NCI-H2196 (cell line): Measurements from ENCODE around the gene CEMIP.
A peak's percentile ranks its signal among the peaks of the same experiment; 100 is the strongest.

Source experiments
- DNase-seq: peaks from one replicate; lab custom pipeline; 2025; ENCODE audit not compliant: unreplicated experiment; lab: John Stamatoyannopoulos, UW

CEMIP gene

DNA sequence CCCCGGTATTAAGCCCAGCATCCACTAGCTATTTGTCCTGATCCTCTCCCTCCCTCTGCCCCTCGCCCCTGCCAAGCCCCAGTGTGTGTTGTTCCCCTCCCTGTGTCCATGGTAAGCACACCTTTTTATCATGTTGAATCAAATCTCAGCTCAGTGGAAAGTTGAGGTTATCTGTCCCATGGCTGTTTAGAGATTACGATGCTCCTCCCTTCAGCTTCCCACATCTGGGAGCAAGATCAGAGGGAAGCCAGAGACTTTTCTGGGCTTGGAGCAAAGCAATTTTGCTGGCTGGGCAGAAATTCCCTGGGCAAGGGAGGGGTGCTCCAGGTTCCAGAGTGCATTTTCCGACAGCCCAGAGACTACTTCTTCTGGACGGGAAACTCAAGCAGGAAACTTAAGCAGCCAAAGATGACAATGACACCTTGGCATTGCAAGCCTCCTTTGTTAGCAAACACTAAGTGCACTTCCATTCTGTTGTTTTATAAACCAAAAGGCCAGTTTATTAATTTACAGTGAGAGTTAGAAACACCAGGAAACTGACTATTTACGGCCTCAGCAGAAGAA, 105.9 kb downstream of the CEMIP start:
- no peak for DNase-seq

DNA sequence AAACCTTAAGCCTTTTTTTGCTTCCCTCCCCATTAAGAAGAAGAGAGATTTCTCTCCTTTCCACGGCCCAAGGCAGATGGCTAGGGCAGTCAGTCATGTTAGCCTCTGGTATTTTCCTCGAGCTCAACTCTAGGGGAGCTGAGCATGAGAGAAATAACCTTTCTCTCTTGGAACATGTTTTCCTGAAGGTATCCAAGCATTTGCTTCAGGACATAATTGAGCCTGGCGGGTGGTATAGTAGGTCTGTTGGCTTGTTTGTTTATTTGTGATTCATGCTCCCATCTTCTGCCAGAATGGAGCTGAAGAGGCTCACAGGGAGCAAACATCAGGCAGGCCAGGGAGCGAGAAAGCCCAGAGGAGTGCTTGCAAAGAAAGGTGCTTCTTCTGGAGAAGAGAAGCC, 108.0 kb downstream of the CEMIP start:
- no peak for DNase-seq

DNA sequence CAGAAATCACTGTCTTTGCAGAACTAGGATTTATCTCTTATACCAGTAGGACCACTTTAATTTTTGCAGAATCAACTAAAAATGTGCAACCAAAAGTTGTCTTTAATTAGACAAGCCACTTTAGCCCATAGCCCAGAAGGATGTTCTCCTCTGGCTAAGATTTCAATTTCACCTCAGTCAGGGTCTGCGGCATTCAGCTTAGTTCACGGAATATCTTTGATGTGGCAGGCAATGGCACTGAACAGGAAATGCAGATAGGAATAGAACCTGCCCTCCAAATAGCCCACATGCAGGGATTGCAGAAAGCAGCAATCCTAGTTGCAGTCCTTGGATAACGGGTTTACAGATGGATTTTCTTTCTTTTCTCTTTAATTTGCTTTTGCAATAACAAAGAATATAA, 109.7 kb downstream of the CEMIP start:
- DNase-seq: no peak

DNA sequence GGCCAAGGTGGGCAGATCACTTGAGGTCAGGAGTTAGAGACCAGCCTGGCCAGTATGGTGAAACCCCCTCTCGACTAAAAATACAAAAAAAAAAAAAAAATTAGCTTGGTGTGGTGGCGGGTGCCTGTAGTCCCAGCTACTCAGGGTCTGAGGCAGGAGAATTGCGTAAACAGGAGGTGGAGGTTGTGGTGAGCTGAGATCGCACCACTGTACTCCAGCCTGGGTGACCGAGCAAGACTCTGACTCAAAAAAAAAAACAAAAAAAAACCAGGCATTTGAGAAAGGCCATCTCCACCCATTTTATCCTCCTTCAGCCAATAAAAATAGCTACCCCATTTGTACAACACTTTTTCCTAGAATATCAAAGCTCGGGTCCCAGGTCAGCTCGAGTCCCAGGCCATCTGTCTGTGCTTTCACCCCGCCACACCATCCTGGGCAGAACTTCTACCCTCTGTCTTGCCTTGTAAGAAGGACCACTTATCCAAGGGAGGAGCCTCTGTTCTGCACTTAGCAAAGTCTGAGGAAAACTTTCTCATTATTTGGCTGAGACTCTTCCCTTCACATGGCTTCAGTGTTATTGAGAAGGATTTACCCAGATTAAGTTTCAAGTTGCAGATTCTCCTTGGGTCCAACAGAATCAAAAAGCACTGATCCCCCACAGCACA, 111.3 kb downstream of the CEMIP start:
- DNase-seq: no peak

DNA sequence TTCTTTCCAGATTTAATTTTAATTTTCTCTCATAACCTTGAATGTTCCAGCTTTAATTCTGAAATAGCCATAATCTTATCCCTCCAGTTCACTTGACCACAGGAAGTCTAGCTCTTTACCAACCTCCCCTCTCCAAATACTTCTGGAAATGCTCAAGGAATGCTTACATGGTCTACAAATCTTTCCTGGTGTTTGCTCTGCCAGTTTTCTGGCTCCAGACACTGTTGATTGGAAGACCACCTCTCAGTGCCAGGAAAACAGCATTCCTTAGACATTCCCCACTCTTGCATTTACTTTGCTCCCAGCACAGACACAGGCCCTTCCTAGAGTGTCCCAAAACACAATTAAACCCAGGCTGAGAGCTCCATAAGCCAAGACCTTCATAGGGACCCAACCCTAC, 111.8 kb downstream of the CEMIP start:
- no peak for DNase-seq

DNA sequence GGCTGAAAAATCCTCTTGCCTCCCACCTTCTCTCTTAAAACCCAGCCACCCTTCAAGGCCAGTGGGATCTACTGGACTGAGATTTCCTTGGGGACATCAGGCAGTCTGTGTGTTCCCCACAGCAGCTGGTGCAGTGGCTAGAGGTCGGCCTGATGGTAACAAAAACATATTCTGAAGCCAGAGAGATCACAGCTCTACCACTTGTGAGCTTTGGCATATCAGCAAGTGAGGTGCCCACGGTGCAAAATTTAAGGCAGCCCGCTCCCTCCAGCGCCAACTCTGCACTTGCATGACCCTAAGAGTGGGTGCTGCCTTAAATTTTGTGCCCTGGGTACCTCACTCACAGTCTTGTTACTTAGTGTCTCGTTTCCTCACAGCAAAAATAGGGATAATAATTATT, 113.2 kb downstream of the CEMIP start:
- no peak for DNase-seq

DNA sequence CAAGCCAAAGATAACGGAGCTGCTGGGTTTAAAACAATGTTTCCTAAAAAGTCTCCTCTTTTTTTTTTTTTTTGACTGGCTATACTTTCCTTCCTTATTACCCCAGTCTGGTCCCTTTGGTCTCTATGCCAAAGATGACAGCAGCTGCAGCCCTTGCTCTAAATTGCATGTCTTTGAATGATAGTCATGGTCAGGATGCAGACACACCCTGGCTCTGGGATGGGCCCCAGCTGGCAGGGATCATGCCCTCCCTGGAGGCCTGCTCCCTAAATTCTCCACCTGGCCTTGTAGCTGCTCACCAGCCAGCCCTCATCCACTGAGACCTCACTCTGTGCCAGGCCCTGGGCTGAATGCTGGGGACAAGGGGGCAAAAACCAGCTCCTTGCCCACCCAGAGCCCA, 114.6 kb downstream of the CEMIP start:
- DNase-seq: no peak

DNA sequence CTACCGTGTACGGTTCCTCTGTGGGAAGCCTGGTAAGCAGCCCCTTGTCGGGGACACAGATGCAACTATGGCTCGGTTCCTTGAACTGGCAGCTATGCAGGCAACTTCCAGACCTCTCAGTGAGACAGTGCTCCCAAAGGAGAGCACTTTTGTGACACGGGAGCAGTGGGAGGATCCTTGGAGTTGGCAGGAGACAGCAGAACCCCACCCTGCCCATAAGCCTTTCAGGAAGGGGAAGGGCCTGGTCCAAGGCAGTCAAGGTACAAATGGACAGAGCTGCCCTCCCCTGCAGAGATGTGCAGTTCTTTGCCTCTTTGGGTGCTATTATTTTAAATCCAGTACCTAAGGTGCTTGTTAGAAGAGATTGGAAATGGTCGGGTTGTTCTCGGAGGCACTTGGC, 115.9 kb downstream of the CEMIP start:
- DNase-seq: no peak

DNA sequence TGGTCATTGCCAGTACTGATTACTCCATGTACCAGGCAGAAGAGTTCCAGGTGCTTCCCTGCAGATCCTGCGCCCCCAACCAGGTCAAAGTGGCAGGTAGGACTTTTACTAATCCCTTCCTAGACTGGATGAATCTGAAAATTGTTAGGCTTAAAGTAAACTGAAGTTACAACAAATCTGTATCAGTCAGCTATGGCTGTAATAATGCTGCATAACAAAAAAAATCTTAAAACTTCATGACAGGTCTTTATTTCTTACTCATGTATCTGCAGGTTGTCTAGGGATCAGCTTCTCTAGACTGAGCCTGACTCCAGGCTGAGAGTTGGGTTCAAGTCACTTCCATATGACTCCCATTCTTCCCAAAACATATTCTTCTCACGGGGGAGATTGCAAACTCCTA, 116.8 kb downstream of the CEMIP start:
- no peak for DNase-seq

DNA sequence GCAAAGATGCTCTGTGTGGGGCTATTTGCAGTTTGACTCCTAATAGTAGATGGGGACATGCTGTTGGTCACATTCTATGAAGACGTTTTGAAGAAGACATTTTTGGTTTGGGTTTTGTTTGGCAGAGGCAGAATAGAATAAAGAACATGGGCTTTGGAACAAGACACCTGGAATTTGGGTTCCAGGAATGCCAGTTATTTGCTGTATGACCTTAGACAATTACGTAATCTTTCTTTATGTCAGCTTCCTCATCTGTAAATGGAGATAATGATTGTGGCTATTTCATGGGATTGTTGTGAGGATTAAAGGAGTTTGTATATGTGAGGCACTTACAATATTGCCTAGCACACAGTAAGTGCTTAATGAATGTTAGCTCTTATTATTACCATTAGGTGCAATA, 118.9 kb downstream of the CEMIP start:
- no peak for DNase-seq

DNA sequence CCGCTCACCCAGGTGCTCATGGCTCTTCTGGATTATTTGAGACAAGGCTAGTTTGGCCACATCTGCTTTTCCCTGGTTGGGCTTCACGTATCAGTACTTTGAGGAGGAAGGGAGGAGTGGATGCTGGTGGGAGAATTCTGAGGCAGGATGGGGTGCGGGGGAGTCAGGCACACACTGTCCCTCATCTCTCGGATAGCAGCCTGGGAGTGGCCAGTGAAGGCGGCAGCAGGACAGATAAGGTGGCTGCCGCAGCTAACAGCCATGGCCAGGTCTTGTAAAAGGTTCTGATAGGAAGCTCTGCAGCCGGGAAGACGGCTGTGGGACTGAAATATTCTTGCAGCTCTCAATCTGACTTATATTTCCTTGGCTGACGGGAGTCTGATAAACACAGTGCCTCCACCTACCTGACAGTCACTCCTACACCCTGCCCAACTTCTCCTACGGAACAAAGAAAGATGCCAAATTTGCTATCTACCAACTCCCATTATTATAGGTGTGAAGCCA, 123.2 kb downstream of the CEMIP start:
- DNase-seq: no peak

DNA sequence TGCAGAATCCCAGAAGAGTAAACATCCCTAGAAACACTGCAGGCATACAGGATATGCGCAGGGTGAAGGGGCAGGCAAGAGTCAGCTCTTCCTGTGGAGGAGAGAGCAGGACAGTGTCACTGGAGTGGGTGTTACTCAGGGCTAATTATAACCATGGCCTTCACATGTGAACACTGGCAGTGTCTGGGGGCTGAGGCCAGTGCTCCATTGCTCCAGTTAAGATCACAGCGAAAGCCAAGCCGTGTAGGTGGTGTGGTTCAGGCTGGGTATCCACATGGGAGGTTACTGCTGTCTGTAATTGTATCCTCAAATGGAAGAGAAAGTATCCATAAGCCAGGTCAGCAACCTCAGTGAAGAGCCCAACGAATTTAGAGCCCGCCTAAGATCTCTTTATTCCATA, 125.8 kb downstream of the CEMIP start:
- no peak for DNase-seq

DNA sequence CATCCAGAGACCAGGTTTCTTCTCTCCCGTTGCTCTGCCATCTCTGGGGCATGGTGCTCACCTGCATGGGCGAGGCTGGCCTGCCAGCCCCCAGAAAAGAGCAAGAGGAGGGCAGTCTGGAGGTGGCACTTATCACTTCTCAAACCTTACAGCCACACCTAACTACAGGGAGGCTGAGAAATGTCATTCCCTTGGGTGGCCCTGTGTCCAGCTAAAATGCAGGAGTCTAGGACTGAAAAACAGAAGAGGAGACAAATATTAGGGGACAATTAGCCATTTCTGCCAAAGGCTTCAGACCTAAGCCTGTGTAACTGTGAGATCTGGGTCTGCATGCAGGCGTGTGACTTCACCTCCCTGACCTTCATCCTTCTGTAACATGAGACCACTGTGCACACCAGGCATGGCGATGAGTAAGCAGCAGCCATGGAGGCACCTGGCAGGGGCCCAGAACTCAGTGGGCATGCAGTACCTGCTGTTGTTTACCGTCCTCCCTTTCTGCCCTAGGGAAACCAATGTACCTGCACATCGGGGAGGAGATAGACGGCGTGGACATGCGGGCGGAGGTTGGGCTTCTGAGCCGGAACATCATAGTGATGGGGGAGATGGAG, 127.1 kb downstream of the CEMIP start:
- peak; percentile 71 for DNase-seq

DNA sequence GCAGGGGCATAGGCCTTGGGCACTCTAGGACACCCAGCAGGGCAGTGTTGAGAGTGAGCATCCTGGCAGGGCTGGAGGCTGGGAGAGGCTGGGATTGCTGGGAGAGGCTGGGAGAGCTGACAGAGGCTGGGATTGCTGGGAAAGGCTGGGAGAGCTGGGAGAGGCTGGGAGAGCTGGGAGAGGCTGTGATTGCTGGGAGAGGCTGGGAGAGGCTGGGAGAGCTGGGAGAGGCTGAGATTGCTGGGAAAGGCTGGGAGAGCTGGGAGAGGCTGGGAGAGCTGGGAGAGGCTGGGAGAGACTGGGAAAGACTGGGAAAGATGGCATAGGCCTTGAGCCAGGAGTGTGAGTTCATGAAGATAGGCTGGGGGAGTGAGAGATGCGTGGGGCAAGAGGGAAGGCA, 132.7 kb downstream of the CEMIP start:
- DNase-seq: no peak

DNA sequence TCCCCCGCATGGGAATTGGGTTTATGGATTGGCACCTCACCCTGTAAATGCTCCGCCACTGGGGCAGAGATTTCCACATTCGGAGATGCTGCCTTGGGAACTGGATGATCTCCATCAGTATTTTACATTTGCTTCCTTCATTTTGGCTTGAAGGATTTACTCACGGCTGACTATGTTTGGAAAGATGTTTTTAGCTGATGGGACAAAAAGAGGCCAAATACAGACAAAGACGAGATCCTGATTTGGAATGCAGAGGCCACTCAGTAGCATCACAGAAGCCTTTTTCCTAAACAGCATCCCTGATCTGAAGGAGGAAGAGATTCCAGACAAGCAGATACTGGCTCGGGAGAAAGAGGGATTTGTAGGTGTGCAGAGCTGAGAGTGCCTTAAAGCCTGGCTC, 133.5 kb downstream of the CEMIP start:
- DNase-seq: no peak

DNA sequence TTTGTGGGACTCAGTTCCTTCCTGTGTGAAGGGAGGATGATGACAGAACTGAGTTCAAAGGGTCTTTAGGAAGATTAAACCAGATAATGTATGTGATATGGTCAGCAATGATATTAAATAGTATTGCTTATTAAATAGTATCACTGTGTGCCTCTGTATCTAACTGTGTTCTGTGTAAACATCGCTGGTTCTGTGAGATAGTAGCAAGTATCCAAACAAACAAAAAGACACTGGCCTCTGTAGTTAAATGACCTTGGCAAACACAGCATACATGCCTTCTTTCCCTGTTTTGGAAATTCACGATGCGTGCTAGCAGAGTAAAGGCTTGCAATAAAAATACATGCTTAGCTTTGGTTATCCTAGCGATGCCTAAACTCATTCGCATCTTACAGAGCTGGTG, 134.4 kb downstream of the CEMIP start:
- no peak for DNase-seq

DNA sequence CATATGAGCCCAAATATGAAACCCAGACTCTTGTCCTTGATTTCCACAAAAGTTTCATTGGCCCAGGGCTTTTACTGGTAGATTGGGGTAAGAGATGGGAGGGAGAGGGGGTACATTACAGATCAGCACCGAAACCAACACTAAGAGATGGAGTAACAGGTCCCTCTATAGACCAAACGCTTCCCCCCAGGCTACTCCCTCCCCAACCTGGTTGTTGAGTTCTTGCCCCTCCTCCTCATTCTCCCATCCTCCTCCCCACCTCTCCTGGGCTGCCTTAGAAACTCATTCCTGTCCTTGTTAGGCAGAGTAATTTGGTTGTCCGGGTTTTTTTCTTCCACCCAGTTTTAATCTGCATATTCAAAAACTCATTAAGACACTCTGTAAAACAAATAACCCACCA, 136.3 kb downstream of the CEMIP start:
- no peak for DNase-seq

DNA sequence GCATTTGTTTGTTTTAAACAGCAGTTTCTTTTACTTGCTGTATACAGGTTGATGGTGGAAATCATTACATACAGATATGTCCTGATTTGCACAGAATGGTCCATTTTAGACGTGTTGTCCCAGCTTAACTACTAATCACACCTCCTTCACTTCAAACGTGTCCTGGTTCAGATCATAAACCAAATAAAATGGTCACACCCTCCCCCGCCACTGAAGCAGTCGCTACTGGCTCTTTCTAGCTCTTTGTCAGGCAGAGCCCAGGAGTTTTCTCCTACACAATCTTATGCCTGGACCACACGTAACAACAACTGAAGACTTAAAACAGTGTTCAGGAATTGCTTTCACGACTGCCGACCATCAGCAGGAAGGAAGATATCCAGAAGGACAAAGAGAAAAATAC, 136.9 kb downstream of the CEMIP start:
- no peak for DNase-seq

DNA sequence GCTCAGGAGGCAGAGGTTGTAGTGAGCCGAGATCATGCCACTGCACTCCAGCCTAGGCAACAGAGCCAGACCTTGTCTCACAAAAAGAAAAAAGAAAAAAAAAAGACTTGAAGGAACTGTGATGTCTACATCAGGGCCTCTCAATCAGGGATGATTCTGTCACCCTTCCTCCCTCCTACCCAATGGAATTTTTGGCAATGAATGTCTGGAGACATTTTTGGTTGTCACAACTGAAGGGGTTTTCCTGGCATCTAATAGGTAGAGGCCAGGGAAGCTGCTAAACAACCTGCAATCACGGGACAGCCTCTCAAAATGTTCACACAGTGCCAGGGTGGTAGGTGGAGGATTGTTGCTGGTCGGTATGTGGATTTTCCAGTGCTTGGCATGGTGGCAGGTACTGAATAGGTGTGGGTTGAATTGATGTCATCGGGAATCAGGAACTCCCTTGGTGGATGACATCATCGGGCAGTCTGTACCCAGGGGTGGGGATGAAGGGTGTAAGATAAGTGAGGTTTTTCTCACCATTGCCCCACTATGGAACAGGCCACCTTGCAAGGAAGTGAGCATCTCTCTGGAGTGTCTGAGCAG, 139.1 kb downstream of the CEMIP start:
- no peak for DNase-seq

DNA sequence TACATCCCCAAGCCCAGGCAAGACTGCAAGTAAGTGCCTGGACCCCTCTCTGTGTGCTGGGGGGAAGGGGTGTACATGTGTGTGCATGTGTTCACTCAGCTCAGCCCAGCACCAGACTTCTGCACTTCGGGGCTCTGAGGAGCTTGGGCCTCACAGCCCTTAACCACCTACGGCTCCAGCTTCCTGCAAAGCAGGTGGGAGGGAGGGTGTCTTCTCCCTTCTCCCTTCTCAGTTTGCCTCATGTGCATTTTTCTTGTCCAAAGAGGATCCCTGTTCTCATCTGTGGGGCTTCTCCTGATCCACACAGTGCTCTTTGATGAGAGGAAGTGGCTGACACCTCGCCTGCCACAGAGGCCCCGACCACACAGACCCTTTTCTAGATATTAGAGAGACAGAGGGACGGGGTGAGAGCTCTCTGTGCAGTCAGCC, 141.1 kb downstream of the CEMIP start:
- DNase-seq: no peak

DNA sequence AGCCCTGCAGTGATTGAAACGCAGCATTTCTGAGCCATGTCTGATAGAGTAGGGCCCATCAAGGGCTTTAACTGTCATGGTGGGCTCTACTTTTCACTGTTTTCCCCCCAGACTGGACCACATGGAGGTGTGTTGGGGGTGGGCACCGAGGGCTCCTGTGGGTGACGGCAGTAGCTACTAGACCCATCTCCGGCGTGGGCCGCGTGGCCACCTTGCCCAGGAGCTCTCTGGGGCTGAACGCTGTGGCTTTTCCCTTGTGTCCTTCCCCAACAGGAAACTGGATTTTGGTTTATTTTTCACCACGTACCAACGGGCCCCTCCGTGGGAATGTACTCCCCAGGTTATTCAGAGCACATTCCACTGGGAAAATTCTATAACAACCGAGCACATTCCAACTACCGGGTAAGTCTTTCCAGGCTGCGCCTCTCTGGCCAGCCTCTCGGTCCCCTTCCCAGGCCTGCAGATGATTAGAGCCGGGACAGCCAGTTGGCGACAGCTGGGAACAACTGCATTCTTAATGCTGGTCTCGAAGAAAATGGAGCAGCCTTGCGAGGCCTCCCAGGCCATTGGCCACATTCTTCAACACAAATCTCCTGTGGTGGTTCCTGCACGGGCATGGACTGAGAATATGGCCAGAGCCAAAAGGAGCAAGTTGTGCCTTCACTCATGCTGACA, 142.7 kb downstream of the CEMIP start:
- DNase-seq: no peak

DNA sequence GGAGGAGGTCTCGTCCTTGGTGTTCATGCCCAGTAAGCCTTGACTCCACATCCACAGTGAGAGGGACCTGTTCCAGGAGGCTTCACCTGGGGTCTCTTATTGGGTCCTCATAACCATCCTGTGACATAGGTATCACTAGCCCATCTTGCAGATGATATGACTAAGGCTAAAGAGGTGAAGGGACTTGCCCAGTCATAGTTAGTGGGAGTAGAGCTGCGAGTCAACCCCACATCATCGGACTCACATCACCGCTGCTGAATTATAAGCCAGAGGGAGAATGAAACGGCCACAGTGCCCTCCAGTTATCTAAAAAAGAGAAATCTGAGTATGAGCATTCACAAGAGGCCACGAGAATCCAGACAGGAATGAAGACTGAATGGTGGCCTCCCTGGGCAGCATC, 144.5 kb downstream of the CEMIP start:
- no peak for DNase-seq
